HEK293 (cell line): ENCODE results near the gene KCNB1.

ENCODE experiments used
- CTCF ChIP-seq: fragments of 450-650 bp; formaldehyde crosslinking; IDR thresholded peaks from 2 replicates; pipeline ENCODE4 v1.5.1; 2016; ENCODE audit warnings: missing biosample characterization, missing genetic modification characterization
- ZEB2 ChIP-seq: fragments of 450-650 bp; formaldehyde crosslinking; IDR thresholded peaks from 2 replicates; pipeline ENCODE4 v1.5.1; 2016; ENCODE audit warnings: missing biosample characterization, missing genetic modification characterization
- ZNF202 ChIP-seq: fragments of 450-650 bp; formaldehyde crosslinking; IDR thresholded peaks from 2 replicates; pipeline ENCODE4 v1.5.1; 2016; ENCODE audit warnings: missing biosample characterization, missing genetic modification characterization, borderline replicate concordance

GRCh38 chr20:49393803-49394202 lies 88.7 kb downstream of the KCNB1 start:
- TF ChIP-seq CTCF (tag by site-specific recombination) (no peak), ZEB2 (no peak), ZNF202 (no peak)
